ENCODE measurements around the gene CD47. TPM values are rescaled to one million over a fixed set of nuclear protein-coding genes. Genes with fewer than 3 reads are reported as not detected.

The CD47 gene
- total and polyA plus RNA-seq, 2 experiments from 2014 or later: 81.7 to 101 TPM

- no peaks in the 10 kb centered on the region for H3K9me2 ChIP-seq (replicated peaks; ENCODE audit: insufficient read depth)
- no peak overlapping the region for H3K27ac ChIP-seq
- H3K4me2 ChIP-seq: no peak overlapping the region
- H3K4me1 ChIP-seq (ENCODE audit: insufficient read depth): no peaks in the 10 kb centered on the region
- TF ChIP-seq, protein P1, sequence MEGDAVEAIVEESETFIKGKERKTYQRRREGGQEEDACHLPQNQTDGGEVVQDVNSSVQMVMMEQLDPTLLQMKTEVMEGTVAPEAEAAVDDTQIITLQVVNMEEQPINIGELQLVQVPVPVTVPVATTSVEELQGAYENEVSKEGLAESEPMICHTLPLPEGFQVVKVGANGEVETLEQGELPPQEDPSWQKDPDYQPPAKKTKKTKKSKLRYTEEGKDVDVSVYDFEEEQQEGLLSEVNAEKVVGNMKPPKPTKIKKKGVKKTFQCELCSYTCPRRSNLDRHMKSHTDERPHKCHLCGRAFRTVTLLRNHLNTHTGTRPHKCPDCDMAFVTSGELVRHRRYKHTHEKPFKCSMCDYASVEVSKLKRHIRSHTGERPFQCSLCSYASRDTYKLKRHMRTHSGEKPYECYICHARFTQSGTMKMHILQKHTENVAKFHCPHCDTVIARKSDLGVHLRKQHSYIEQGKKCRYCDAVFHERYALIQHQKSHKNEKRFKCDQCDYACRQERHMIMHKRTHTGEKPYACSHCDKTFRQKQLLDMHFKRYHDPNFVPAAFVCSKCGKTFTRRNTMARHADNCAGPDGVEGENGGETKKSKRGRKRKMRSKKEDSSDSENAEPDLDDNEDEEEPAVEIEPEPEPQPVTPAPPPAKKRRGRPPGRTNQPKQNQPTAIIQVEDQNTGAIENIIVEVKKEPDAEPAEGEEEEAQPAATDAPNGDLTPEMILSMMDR (IDR thresholded peaks at IDR 0.05; ENCODE audit: poor library complexity): no peak
- no peak for TF ChIP-seq EZH2phosphoT487 (IDR thresholded peaks at IDR 0.05; ENCODE audit: low read depth, severe bottlenecking, unreplicated experiment)
- TF ChIP-seq EZH2 (IDR thresholded peaks at IDR 0.05; ENCODE audit: borderline replicate concordance): no peak
- no peaks in the 10 kb centered on the region for H4K20me1 ChIP-seq (ENCODE audit: insufficient read depth, poor library complexity, severe bottlenecking)
- no peaks in the 10 kb centered on the region for H3K9me3 ChIP-seq (ENCODE audit: low read depth)
- no peak overlapping the region for H3K4me3 ChIP-seq
- 99% methylated on average over 4 of the region's 4 CpGs for WGBS (ENCODE audit: low lambda C conversion rate, missing lambda C conversion rate)
- no peak for DNase-seq (ENCODE audit: low spot score)
- no peaks in the 10 kb centered on the region for H3K36me3 ChIP-seq (replicated peaks; ENCODE audit: insufficient read depth, low read depth)
- no peaks in the 10 kb centered on the region for H3K27me3 ChIP-seq
- H2AFZ ChIP-seq: no peak overlapping the region
- no peaks in the 10 kb centered on the region for H3K79me2 ChIP-seq
These were observed 34.3 kb upstream of the CD47 start for GRCh38 chr3:108125153-108125543.

GRCh38 chr3:108124337-108125152 lies 33.7 kb upstream of the CD47 start:
- H2AFZ ChIP-seq: peak overlapping the region; percentile 6
- H3K9me2 ChIP-seq (replicated peaks; ENCODE audit: insufficient read depth): no peaks in the 10 kb centered on the region
- H3K4me1 ChIP-seq (ENCODE audit: insufficient read depth): no peaks in the 10 kb centered on the region
- TF ChIP-seq, protein P1 (IDR thresholded peaks at IDR 0.05; ENCODE audit: poor library complexity): no peak
- TF ChIP-seq EZH2 (IDR thresholded peaks at IDR 0.05; ENCODE audit: borderline replicate concordance) (no peak), EZH2phosphoT487 (IDR thresholded peaks at IDR 0.05; ENCODE audit: low read depth, severe bottlenecking, unreplicated experiment) (no peak)
- H3K4me3 ChIP-seq: no peak overlapping the region
- H3K4me2 ChIP-seq: no peak overlapping the region
- no peaks in the 10 kb centered on the region for H3K27me3 ChIP-seq
- no peaks in the 10 kb centered on the region for H3K79me2 ChIP-seq
- no peaks in the 10 kb centered on the region for H3K36me3 ChIP-seq (replicated peaks; ENCODE audit: insufficient read depth, low read depth)
- DNase-seq (ENCODE audit: low spot score): no peak
- H3K27ac ChIP-seq: no peak overlapping the region
- no peaks in the 10 kb centered on the region for H3K9me3 ChIP-seq (ENCODE audit: low read depth)
- WGBS (ENCODE audit: low lambda C conversion rate, missing lambda C conversion rate): 76% methylated on average over 10 of the region's 10 CpGs
- no peaks in the 10 kb centered on the region for H4K20me1 ChIP-seq (ENCODE audit: insufficient read depth, poor library complexity, severe bottlenecking)

- no peak overlapping the region for H3K4me3 ChIP-seq
- no peak for DNase-seq (ENCODE audit: low spot score)
These were observed 32.5 kb upstream of the CD47 start for GRCh38 chr3:108123326-108123725.

More at GRCh38 chr3:108123326-108123725, 32.5 kb upstream of the CD47 start:
- WGBS (ENCODE audit: low lambda C conversion rate, missing lambda C conversion rate): 91% methylated on average over 3 of the region's 3 CpGs
- no peak overlapping the region for H3K4me2 ChIP-seq
- no peak overlapping the region for H3K27ac ChIP-seq
- no peak overlapping the region for H2AFZ ChIP-seq
- H4K20me1 ChIP-seq (ENCODE audit: insufficient read depth, poor library complexity, severe bottlenecking): no peaks in the 10 kb centered on the region
- no peaks in the 10 kb centered on the region for H3K27me3 ChIP-seq
- no peaks in the 10 kb centered on the region for H3K9me3 ChIP-seq (ENCODE audit: low read depth)
- no peaks in the 10 kb centered on the region for H3K36me3 ChIP-seq (replicated peaks; ENCODE audit: insufficient read depth, low read depth)
- no peak for TF ChIP-seq EZH2 (IDR thresholded peaks at IDR 0.05; ENCODE audit: borderline replicate concordance)
- TF ChIP-seq, protein P1 (IDR thresholded peaks at IDR 0.05; ENCODE audit: poor library complexity): no peak
- no peak for TF ChIP-seq EZH2phosphoT487 (IDR thresholded peaks at IDR 0.05; ENCODE audit: low read depth, severe bottlenecking, unreplicated experiment)
- H3K4me1 ChIP-seq (ENCODE audit: insufficient read depth): no peaks in the 10 kb centered on the region
- H3K9me2 ChIP-seq (replicated peaks; ENCODE audit: insufficient read depth): no peaks in the 10 kb centered on the region
- H3K79me2 ChIP-seq: no peaks in the 10 kb centered on the region
